Panc1 (cell line): ENCODE data around the gene CLEC4A. TPM values are rescaled to one million over a fixed set of nuclear protein-coding genes. Genes with fewer than 3 reads are reported as not detected.

Experiments used
- ATAC-seq: fragments of 200-7000 bp; cut with Tn5 transposase; 2 replicates; pipeline ENCODE4 v1.9.1; 2020; ENCODE audit warnings: mild to moderate bottlenecking, moderate library complexity
- BruUV-seq: library from RNA; stranded (reverse); fragments of 400-500 nt; replicated peaks from 2 replicates; lab custom pipeline; 2021; lab: Mats Ljungman, UMichigan
- CTCF ChIA-PET: fragments of 300-600 bp; sonication (Branson Sonifier 250); formaldehyde crosslinking; loops from one replicate; lab custom pipeline; 2022; ENCODE audit warnings: antibody characterized with exemption; lab: Charles Lee
- POLR2A ChIA-PET: fragments of 300-600 bp; sonication (Branson Sonifier 250); formaldehyde crosslinking; loops from one replicate; lab custom pipeline; 2022; ENCODE audit warnings: antibody characterized with exemption; lab: Charles Lee
- DNase-seq: peaks from one replicate; pipeline ENCODE4 v3.0.0-alpha.2; 2010; ENCODE audit warnings: low read depth, low spot score
- H3K27ac ChIP-seq: 2 replicates; pipeline ENCODE4 v1.5.1; 2011; ENCODE audit warnings: mild to moderate bottlenecking, low read length, inconsistent platforms
- H3K27me3 ChIP-seq: fragments of 200-500 bp; sonication (Bioruptor generic); 2 replicates; pipeline ENCODE4 v1.6.0; 2014; ENCODE audit warnings: low read length, inconsistent platforms; ENCODE audit not compliant: control insufficient read depth, insufficient read depth
- H3K36me3 ChIP-seq: fragments of 200-500 bp; sonication (Bioruptor generic); 2 replicates; pipeline ENCODE4 v1.5.1; 2014; ENCODE audit warnings: inconsistent platforms, mild to moderate bottlenecking, low read length, moderate library complexity; ENCODE audit not compliant: control insufficient read depth, insufficient read depth
- H3K4me1 ChIP-seq: 2 replicates; pipeline ENCODE4 v1.5.1; 2011; ENCODE audit warnings: inconsistent platforms, mild to moderate bottlenecking, low read length, moderate library complexity; ENCODE audit not compliant: control insufficient read depth, insufficient read depth
- H3K4me3 ChIP-seq, 2 experiments: 2 replicates each; pipeline ENCODE4 v1.5.1; 2011 to 2012; ENCODE audit warnings: low read depth in 2 of 2, low read length in 2 of 2, mild to moderate bottlenecking in 2 of 2, inconsistent platforms in 1 of 2, moderate library complexity in 1 of 2
- H3K9me3 ChIP-seq: fragments of 200-500 bp; sonication (Bioruptor generic); 2 replicates; pipeline ENCODE4 v1.5.1; 2014; ENCODE audit warnings: low read depth, mild to moderate bottlenecking, inconsistent platforms, low read length, moderate library complexity; ENCODE audit not compliant: control insufficient read depth, insufficient read depth
- POLR2AphosphoS5 ChIP-seq: IDR thresholded peaks from 2 replicates; pipeline ENCODE4 v1.6.1; 2012; ENCODE audit warnings: mild to moderate bottlenecking, low read depth, low read length, moderate library complexity
- SIN3A ChIP-seq: IDR thresholded peaks from 2 replicates; pipeline ENCODE4 v1.6.1; 2012; ENCODE audit warnings: low read depth, mild to moderate bottlenecking, low read length, moderate library complexity, borderline replicate concordance; ENCODE audit not compliant: insufficient read depth
- TCF7L2 ChIP-seq: IDR thresholded peaks from 2 replicates; pipeline ENCODE4 v1.6.1; 2011; ENCODE audit warnings: mild to moderate bottlenecking, low read depth, low read length, inconsistent platforms
- in situ Hi-C: cut with HindIII; loops from 2 replicates; pipeline ENCODE4 v1.10.0; 2016; ENCODE audit warnings: low sequenced_read_pairs, low pct_unique_long_range_greater_than_20kb
- intact Hi-C: fragments of 100-400 bp; cut with micrococcal nuclease; formaldehyde crosslinking; loops from one replicate; pipeline ENCODE4 v1.10.0; 2022; ENCODE audit not compliant: unreplicated experiment
- total RNA-seq: library from RNA; stranded (reverse); gene quantifications from one replicate; pipeline ENCODE4 v1.2.1, GENCODE V29; 2021; ENCODE audit not compliant: unreplicated experiment
- TF ChIP-seq, protein P1 (sequence below): fragments of 450-650 bp; IDR thresholded peaks from 2 replicates; pipeline ENCODE4 v1.5.1; 2017; ENCODE audit warnings: mild to moderate bottlenecking
- TF ChIP-seq, protein P2 (sequence below), 2 experiments: IDR thresholded peaks; 2 replicates each; pipeline ENCODE4 v1.6.1; 2011 to 2012; ENCODE audit warnings: low read depth in 2 of 2, control low read depth in 1 of 2, low read length in 1 of 2, mild to moderate bottlenecking in 1 of 2, moderate library complexity in 1 of 2; ENCODE audit not compliant: insufficient read depth in 1 of 2

Gene CLEC4A
- total RNA-seq, 1 experiment from 2014 or later = 0.33 TPM

DNA sequence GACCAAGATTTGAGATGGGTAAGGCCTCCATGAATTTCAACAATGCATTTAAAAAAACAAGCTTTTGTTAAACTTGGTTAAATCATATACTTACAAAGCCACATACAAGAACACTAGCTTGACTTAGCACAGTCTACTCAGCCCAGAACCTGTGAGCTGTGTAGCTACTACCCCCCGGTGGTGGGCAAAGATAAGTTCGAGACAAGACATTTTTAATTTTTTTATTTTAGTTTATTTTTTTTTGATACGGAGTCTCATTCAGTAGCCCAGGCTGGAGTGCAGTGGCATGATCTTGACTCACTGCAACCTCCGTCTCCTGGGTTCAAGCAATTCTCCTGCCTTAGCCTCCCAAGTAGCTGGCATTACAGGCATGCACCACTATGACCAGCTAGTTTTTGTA lies 45.0 kb upstream of the CLEC4A start:
- TF ChIP-seq POLR2AphosphoS5 (no peak), SIN3A (no peak)
- TF ChIP-seq, protein P1, sequence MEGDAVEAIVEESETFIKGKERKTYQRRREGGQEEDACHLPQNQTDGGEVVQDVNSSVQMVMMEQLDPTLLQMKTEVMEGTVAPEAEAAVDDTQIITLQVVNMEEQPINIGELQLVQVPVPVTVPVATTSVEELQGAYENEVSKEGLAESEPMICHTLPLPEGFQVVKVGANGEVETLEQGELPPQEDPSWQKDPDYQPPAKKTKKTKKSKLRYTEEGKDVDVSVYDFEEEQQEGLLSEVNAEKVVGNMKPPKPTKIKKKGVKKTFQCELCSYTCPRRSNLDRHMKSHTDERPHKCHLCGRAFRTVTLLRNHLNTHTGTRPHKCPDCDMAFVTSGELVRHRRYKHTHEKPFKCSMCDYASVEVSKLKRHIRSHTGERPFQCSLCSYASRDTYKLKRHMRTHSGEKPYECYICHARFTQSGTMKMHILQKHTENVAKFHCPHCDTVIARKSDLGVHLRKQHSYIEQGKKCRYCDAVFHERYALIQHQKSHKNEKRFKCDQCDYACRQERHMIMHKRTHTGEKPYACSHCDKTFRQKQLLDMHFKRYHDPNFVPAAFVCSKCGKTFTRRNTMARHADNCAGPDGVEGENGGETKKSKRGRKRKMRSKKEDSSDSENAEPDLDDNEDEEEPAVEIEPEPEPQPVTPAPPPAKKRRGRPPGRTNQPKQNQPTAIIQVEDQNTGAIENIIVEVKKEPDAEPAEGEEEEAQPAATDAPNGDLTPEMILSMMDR = peak; percentile 45
- Histone ChIP-seq H3K4me1 (no peaks in the 10 kb centered on the region), H3K9me3 (no peaks in the 10 kb centered on the region), H3K27ac (no peak overlapping the region), H3K4me3 (no peak overlapping the region), H3K36me3 (peaks cover 4% of the 10 kb centered on the region; the same call in 1 of the 2 replicates), H3K27me3 (no peaks in the 10 kb centered on the region)
- intact Hi-C loops (loop anchor here (1.0 kb wide), 1 partner anchor 32 kb away; no protein-coding TSS in a partner anchor), in situ Hi-C loops (no loop called here)
- CTCF ChIA-PET = interaction anchor here (0.6 to 1.1 kb wide), 3 partner anchors 33 to 890 kb away, joined by 3 to 5 read pairs (median 3); no protein-coding TSS in a partner anchor
- DNase-seq (no peak), ATAC-seq (no peak)
- no TSS peak for BruUV-seq
- POLR2A ChIA-PET = no interaction called here

DNA sequence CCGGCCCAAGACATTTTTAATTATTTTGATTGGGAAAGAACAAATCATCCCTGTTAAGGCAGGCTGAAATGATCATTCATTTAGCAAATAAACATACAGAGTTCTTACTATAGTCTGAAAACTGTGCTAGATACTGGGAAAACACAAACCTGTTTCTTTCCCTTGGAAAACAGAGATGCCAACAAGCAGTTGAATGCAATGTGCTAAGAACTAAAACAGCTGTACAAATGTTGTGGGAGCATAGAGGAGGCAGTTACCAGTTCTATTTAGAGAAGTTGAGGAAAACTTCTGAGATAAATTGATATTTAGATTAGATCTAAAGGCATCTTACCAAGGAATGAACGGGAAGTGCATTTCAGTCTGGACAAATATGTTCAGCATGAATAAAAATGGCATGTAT lies 44.5 kb upstream of the CLEC4A start:
- in situ Hi-C loops = no loop called here
- H3K27ac ChIP-seq = no peak overlapping the region
- no TSS peak for BruUV-seq

More for the DNA sequence above, 44.5 kb upstream of the CLEC4A start:
- Histone ChIP-seq H3K27me3 (no peaks in the 10 kb centered on the region), H3K36me3 (peaks cover 4% of the 10 kb centered on the region; the same call in 1 of the 2 replicates), H3K4me1 (no peaks in the 10 kb centered on the region), H3K9me3 (no peaks in the 10 kb centered on the region), H3K4me3 (no peak overlapping the region)
- ATAC-seq (no peak), DNase-seq (no peak)
- TF ChIP-seq TCF7L2 = no peak
- no peak for TF ChIP-seq SIN3A
- TF ChIP-seq, protein P2, sequence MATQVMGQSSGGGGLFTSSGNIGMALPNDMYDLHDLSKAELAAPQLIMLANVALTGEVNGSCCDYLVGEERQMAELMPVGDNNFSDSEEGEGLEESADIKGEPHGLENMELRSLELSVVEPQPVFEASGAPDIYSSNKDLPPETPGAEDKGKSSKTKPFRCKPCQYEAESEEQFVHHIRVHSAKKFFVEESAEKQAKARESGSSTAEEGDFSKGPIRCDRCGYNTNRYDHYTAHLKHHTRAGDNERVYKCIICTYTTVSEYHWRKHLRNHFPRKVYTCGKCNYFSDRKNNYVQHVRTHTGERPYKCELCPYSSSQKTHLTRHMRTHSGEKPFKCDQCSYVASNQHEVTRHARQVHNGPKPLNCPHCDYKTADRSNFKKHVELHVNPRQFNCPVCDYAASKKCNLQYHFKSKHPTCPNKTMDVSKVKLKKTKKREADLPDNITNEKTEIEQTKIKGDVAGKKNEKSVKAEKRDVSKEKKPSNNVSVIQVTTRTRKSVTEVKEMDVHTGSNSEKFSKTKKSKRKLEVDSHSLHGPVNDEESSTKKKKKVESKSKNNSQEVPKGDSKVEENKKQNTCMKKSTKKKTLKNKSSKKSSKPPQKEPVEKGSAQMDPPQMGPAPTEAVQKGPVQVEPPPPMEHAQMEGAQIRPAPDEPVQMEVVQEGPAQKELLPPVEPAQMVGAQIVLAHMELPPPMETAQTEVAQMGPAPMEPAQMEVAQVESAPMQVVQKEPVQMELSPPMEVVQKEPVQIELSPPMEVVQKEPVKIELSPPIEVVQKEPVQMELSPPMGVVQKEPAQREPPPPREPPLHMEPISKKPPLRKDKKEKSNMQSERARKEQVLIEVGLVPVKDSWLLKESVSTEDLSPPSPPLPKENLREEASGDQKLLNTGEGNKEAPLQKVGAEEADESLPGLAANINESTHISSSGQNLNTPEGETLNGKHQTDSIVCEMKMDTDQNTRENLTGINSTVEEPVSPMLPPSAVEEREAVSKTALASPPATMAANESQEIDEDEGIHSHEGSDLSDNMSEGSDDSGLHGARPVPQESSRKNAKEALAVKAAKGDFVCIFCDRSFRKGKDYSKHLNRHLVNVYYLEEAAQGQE (IDR thresholded peaks at IDR 0.05; ENCODE audit: insufficient read depth in 1 of 2, low read depth in 2 of 2, low read length in 1 of 2) = no peak
- no peak for TF ChIP-seq POLR2AphosphoS5
- TF ChIP-seq, protein P1 = no peak
- POLR2A ChIA-PET = no interaction called here
- intact Hi-C loops = loop anchor here (1.0 kb wide), 1 partner anchor 33 kb away; no protein-coding TSS in a partner anchor
- CTCF ChIA-PET = interaction anchor here (0.6 to 1.1 kb wide), 2 partner anchors 33 to 34 kb away, joined by 4 to 5 read pairs; no protein-coding TSS in a partner anchor
